ENCODE measurements around the gene TMC1. TPM values are rescaled to one million over a fixed set of nuclear protein-coding genes. Genes with fewer than 3 reads are reported as not detected.
A peak's percentile ranks its signal among the peaks of the same experiment; 100 is the strongest.
"Not testable (repeated sequence)": the region's sequence is repeated elsewhere in the genome, so short reads cannot be mapped to it uniquely, and the experiment has no call there.

The TMC1 gene
- under 1 TPM in 2 of 3 donors, not detected in 1; under 0.01 to 0.16 TPM for total RNA-seq

DNA sequence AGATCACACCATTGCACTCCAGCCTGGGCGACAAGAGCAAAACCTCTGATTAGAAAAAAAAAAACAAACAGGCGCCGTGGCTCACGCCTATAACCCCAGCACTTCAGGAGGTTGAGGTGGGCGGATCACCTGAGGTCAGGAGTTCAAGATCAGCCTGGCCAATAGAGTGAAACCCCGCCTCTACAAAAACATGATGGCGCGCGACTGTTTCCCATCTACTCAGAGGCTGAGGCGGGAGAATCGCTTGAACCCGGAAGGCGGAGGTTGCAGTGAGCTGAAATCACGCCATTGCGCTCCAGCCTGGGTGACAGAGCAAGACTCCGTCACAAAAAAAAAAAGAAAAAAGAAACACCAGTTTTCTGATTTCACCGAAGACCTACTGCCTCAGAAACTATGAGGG, at the start of gene TMC1:
Gene TMC1, plus strand, starts transcription at position 193 of the 400 bp plus-strand sequence. CDS start 127,041 bp downstream, outside the sequence.
- H3K4me1 ChIP-seq; H3K4me3 ChIP-seq; H3K9me3 ChIP-seq; H3K36me3 ChIP-seq; H3K27me3 ChIP-seq; DNase-seq (ENCODE audit: low spot score in 2 of 2); H3K27ac ChIP-seq; intact Hi-C loops (cut with DNase I; ENCODE audit: low total_unique reads): not testable (repeated sequence)

DNA sequence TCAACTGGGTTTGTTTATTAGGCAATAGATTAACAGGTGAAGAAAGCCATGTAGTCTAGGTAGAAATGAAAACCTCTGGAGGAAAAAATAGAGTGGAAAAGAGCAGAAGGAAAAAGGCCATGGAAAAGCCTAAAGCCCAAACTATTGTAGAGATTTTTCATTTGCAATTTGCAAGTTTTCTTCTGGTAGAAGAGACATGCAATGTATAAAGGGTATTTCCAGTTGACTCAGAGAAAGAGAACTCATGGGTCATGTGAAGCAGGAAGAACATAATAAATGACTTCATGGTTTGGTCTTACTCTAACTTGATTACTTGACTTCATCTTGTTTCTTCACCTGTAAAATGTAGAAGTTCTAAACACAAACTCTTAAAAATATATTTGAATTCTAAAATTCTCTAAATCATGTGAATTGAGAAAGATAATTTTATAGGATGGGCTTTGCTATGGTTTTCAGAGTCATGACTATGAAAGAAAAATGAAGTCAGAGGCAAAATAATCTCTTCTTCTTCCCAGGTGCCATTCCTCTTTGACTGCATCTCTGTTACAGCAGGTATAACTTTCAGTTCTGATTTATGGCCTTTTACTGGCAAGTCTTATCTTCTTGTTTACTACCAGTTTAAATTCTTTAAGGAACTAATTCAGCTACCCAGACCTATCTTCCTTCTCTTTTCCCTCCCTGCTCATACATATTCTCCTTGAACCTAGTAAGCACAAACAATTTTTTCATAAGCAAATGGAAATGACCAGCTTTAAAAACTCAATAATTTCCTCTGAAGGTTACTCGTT, 47.7 kb upstream of the TMC1 start:
- Histone ChIP-seq H3K4me1 (peaks cover 0 to 4% of the 10 kb centered on the region in 2 donors), H3K27me3 (no peaks in the 10 kb centered on the region), H3K4me3 (no peak overlapping the region), H3K27ac (no peak overlapping the region), H3K36me3 (no peaks in the 10 kb centered on the region), H3K9me3 (no peaks in the 10 kb centered on the region)
- DNase-seq (ENCODE audit: low spot score in 2 of 2): no peak
- TF ChIP-seq, protein P1, sequence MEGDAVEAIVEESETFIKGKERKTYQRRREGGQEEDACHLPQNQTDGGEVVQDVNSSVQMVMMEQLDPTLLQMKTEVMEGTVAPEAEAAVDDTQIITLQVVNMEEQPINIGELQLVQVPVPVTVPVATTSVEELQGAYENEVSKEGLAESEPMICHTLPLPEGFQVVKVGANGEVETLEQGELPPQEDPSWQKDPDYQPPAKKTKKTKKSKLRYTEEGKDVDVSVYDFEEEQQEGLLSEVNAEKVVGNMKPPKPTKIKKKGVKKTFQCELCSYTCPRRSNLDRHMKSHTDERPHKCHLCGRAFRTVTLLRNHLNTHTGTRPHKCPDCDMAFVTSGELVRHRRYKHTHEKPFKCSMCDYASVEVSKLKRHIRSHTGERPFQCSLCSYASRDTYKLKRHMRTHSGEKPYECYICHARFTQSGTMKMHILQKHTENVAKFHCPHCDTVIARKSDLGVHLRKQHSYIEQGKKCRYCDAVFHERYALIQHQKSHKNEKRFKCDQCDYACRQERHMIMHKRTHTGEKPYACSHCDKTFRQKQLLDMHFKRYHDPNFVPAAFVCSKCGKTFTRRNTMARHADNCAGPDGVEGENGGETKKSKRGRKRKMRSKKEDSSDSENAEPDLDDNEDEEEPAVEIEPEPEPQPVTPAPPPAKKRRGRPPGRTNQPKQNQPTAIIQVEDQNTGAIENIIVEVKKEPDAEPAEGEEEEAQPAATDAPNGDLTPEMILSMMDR (IDR thresholded peaks at IDR 0.05): no peak
- TF ChIP-seq POLR2A (IDR thresholded peaks at IDR 0.05) (no peak), POLR2AphosphoS5 (IDR thresholded peaks at IDR 0.05) (no peak)
- intact Hi-C loops (cut with DNase I; ENCODE audit: low total_unique reads): no loop called here

DNA sequence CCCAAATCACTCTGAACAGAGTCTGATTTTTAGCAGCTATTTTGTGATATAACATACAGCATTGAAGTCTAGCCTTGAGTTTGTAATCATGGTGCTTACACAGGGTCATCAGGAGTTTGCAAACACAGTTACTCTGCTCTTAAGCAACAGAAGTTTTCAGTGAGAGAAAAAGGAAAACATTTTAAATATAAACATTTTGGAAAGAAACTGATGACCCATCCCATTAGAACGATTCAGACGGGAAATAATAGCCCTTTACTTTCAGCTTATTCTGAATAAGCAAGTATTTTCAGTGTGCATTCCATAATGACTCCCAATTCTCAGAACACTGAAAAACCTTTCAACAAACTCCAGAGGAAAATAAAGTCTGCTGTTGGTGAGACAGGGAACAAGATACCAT, 46.7 kb upstream of the TMC1 start:
- no peaks in the 10 kb centered on the region for H3K9me3 ChIP-seq
- intact Hi-C loops (cut with DNase I; ENCODE audit: low total_unique reads): no loop called here
- H3K27ac ChIP-seq: no peak overlapping the region
- no peak for TF ChIP-seq POLR2A (IDR thresholded peaks at IDR 0.05)
- TF ChIP-seq POLR2AphosphoS5 (IDR thresholded peaks at IDR 0.05): no peak
- TF ChIP-seq, protein P1 (IDR thresholded peaks at IDR 0.05): no peak
- H3K4me1 ChIP-seq: peaks cover 0 to 4% of the 10 kb centered on the region in 2 donors
- no peak for DNase-seq (ENCODE audit: low spot score in 2 of 2)
- no peak overlapping the region for H3K4me3 ChIP-seq
- no peaks in the 10 kb centered on the region for H3K36me3 ChIP-seq
- H3K27me3 ChIP-seq: no peaks in the 10 kb centered on the region

DNA sequence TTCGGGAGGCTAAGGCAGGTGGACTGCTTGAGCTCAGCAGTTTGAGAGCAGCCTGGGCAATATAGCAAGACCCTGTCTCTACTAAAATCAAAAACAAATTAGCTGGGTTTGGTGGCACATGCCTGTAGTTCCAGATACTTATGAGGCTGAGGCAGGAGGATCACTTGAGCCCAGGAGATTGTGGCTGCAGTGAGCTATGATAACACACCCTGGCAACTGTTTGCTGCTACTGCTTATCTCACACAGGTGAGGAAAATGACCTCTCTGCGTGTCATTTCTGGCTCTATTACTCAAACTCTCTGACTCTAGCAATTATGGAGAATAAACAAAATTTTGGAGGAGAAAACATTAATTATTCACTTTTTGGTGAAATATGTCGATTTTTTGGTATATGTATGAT, 45.3 kb upstream of the TMC1 start:
- intact Hi-C loops (cut with DNase I; ENCODE audit: low total_unique reads): no loop called here
- no peak overlapping the region for H3K27ac ChIP-seq

DNA sequence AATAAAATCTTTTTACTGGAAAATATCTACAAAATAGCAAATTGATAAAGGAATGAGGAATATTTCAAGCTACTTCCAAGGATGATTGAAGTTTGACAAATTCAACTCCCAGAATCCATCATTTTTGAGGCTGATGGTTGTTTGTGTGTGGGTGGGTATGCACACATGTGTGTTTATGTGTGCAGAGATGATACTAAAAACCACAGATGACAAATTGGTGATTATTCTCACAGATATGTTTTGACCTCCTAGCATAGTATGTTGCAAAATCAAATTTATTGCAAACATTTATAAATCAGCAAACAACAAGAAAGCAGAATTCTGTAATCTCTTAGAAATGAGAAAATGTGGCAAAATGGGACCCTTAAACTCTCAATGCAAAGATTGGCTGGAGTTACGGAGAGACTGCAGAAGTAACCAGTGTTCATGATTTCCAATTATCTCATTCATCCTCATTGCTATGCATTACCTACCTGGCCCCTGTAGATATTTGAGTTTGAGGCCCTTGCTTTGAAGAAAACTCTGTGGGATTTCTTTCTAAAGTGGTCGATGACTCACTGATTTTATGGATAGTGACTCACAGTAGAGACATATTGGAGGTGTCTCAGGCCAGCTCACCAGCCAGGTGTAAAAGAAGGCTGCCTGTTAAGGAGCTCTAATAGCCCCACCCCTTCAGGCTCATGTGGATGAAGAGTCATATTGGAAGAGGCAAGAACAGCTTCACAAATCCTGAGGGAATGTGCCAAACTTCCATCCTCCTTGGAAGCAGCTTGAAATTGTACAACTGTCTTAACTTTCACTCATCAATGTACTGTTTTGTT, 44.6 kb upstream of the TMC1 start:
- Histone ChIP-seq H3K9me3 (no peaks in the 10 kb centered on the region), H3K4me1 (peaks cover 0 to 4% of the 10 kb centered on the region in 2 donors), H3K4me3 (no peak overlapping the region), H3K27me3 (no peaks in the 10 kb centered on the region), H3K27ac (peak overlapping the region; percentile 56 to 77), H3K36me3 (no peaks in the 10 kb centered on the region)
- TF ChIP-seq, protein P1 (IDR thresholded peaks at IDR 0.05): no peak
- no peak for TF ChIP-seq POLR2A (IDR thresholded peaks at IDR 0.05)
- no peak for TF ChIP-seq POLR2AphosphoS5 (IDR thresholded peaks at IDR 0.05)
- intact Hi-C loops (cut with DNase I; ENCODE audit: low total_unique reads): no loop called here
- peak in 1 of 2 donors; percentile 44 for DNase-seq (ENCODE audit: low spot score in 2 of 2)

More for the DNA sequence above, 45.3 kb upstream of the TMC1 start:
- no peak overlapping the region for H3K4me3 ChIP-seq
- H3K9me3 ChIP-seq: no peaks in the 10 kb centered on the region
- peaks cover 0 to 4% of the 10 kb centered on the region in 2 donors for H3K4me1 ChIP-seq
- DNase-seq (ENCODE audit: low spot score in 2 of 2): no peak
- no peaks in the 10 kb centered on the region for H3K36me3 ChIP-seq
- H3K27me3 ChIP-seq: no peaks in the 10 kb centered on the region
- TF ChIP-seq POLR2AphosphoS5 (IDR thresholded peaks at IDR 0.05) (no peak), POLR2A (IDR thresholded peaks at IDR 0.05) (no peak)
- TF ChIP-seq, protein P1 (IDR thresholded peaks at IDR 0.05): no peak

Measured in breast epithelium (tissue), 4 donors.